NCI-H1417 (cell line): ENCODE measurements around the gene MAP2K4.

Experiments
- DNase-seq, 3 experiments: peaks; one replicate each; lab custom pipeline; 2025; lab: John Stamatoyannopoulos, UW

Gene MAP2K4

GRCh38 chr17:12037970-12038369 lies 17.3 kb downstream of the MAP2K4 start:
- no peak for DNase-seq

GRCh38 chr17:12040478-12040877 lies 19.8 kb downstream of the MAP2K4 start:
- DNase-seq, result no peak

- DNase-seq, result no peak
Observed at GRCh38 chr17:12041312-12041711, 20.6 kb downstream of the MAP2K4 start.

- DNase-seq, result no peak
Observed at GRCh38 chr17:12043702-12044101, 23.0 kb downstream of the MAP2K4 start.

- DNase-seq, result no peak
Observed at GRCh38 chr17:12046786-12047185, 26.1 kb downstream of the MAP2K4 start.

- DNase-seq, result no peak
Observed at GRCh38 chr17:12047681-12048376, 27.2 kb downstream of the MAP2K4 start.

GRCh38 chr17:12048843-12049473 lies 28.3 kb downstream of the MAP2K4 start:
- no peak for DNase-seq

- DNase-seq, result no peak
Observed at GRCh38 chr17:12050646-12051225, 30.1 kb downstream of the MAP2K4 start.

GRCh38 chr17:12053552-12053951 lies 32.9 kb downstream of the MAP2K4 start:
- DNase-seq, result no peak

- DNase-seq, result no peak
Observed at GRCh38 chr17:12055889-12056288, 35.2 kb downstream of the MAP2K4 start.

GRCh38 chr17:12057520-12057919 lies 36.8 kb downstream of the MAP2K4 start:
- no peak for DNase-seq

- DNase-seq, result no peak
Observed at GRCh38 chr17:12058535-12058934, 37.9 kb downstream of the MAP2K4 start.

GRCh38 chr17:12062249-12062648 lies 41.6 kb downstream of the MAP2K4 start:
- no peak for DNase-seq

GRCh38 chr17:12064395-12064794 lies 43.7 kb downstream of the MAP2K4 start:
- no peak for DNase-seq

GRCh38 chr17:12067485-12067884 lies 46.8 kb downstream of the MAP2K4 start:
- DNase-seq, result no peak

GRCh38 chr17:12068946-12069345 lies 48.3 kb downstream of the MAP2K4 start:
- DNase-seq, result no peak

GRCh38 chr17:12070561-12070960 lies 49.9 kb downstream of the MAP2K4 start:
- no peak for DNase-seq

GRCh38 chr17:12074346-12074745 lies 53.7 kb downstream of the MAP2K4 start:
- DNase-seq, result no peak

GRCh38 chr17:12077773-12078172 lies 57.1 kb downstream of the MAP2K4 start:
- DNase-seq, result no peak

- DNase-seq, result no peak
Observed at GRCh38 chr17:12078791-12079190, 58.1 kb downstream of the MAP2K4 start.

GRCh38 chr17:12081720-12082119 lies 61.0 kb downstream of the MAP2K4 start:
- DNase-seq, result no peak

- no peak for DNase-seq
Observed at GRCh38 chr17:12085076-12085949, 64.6 kb downstream of the MAP2K4 start.

GRCh38 chr17:12088035-12088434 lies 67.4 kb downstream of the MAP2K4 start:
- no peak for DNase-seq
